GM19328 (cell line): ENCODE data around the gene PTCH1.
A peak's percentile ranks its signal among the peaks of the same experiment; 100 is the strongest.

Experiments
- ATAC-seq: cut with Tn5 transposase; IDR thresholded peaks from one replicate; pipeline ENCODE4 v1.9.1; 2021; ENCODE audit warnings: mild to moderate bottlenecking, moderate library complexity; ENCODE audit not compliant: unreplicated experiment

The PTCH1 gene

DNA sequence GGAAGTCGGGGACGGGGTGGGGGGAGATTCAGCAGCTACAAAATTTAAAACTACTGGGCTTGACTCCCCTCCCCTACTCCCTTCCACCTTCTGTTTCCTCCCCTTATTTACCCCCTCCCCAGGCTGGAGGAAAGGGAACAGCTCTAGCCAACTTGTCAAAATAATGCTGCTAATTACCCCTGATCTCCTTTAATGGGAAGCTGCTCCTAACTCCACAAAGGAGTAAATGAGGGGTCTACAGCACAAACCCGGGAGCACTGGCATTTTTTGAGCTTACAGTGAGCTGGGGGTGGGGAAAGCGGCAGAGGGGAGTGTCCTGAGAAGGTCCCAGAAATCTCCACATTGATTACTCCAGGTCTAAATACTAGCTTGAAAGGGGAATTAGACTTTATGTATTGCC, 3.1 kb downstream of the PTCH1 start:
- no peak for ATAC-seq

DNA sequence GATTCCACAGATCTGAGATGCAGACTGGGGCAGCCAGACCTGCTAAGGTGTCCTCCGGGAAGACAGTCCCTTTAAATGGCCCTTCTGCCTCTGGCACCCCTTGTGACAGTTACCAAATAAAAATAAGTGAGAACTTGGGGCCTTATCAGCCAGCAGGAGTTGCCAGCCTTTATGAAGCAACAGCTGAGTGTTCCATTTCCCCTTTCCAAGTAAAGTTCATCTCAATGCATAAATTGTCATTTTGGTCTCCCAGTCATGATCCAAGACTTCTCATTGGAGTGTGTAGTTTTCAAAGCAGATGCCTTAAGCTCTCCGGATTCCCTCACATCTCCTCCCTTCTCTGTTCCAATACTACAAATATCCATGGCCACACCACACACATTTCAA, 4.1 kb downstream of the PTCH1 start:
- no peak for ATAC-seq

DNA sequence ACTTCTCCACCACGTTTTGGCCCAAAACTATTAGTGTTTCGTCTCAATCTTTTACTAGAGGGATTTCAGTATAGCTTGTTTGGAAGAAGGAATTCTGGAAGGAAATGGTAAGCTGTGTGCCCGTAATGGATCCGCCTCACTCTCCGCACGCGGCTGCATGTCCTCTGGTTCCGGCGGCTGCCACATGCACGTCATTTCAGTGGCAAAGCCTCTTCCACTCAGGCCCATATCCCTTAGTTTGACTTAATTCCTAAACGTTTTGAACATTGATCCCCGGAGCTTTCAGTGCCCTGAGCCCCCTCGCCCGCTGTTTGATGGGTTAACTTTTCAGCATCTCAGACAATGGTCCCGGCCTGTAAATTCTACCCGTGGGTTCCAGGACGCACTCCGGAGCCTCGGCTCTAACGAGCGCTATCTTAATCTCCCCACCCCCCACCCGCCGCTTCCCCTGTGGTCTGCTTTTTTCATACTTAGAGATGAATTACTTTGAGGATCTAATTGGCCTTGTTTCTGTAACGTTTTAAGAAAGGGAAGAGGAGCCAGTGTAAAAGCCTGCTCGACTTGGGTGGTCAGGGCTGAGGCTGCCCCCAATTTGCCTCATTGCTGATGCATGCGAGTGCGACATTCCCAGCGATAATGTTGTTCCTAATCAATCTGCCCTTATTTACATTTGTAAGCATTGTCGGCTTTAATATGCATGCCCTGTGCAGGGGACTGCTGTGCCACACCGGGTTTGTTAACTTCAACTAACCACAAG, 4.6 kb downstream of the PTCH1 start:
- no peak for ATAC-seq

DNA sequence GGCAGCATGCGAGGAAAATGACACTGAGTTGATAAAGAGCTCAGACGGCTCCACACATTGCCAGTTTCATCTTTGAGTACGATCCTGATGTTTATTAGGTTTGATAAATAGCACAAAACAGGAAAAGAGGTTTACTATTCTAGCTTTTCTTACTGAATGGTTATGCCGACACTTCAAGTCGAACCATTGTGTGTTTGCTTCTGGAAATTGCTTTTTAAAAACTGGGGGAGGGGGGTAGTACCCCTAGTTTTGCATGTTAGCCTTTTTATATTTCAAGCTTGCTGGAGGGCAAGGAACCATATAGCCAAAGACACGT, 5.2 kb downstream of the PTCH1 start:
- ATAC-seq = no peak

DNA sequence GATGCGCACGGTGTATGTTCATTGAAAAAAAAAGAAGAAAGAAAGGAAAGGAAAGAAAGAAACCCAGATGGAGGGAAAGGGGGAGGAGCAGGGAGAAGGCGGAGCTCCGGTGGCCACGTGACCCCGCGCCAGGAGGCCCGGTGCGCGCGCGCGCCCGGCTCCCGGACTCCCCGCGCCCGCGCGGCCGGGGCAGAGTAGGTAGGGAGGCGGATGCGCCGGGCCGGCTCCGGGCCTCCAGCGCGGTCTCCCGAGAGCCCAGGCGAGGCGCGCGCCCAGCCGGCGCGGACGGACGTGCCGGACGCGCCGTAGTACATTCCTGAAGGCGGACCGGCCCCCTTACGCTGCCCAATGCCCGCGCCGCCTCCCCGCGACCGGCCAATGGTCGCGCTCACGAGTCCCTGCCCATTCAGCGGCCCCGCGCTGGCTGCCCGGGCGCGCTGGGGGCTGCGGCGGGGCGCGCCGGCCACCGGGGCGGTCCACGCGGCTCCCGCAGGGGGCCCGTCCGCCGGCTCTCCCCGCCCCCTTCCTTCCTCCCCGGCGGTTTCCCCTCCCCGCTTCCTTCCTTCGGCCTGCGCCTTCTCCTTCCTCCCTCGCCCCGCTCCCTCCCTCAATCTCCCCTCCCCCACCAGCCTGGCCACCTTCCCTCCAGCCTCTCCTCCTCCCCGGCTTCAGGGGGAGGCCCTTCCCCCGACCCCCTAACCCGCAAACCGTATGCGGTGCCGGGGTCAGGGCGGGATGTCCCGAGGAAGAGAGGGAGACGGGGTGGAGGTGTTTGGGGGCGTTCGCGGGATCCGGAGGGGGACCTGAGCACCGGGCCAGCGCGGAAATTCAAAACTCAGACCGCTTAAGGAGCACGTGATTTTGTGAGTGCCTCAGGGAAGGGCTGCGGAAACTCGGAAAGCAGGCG, 5.8 kb downstream of the PTCH1 start:
- peak; percentile 36 for ATAC-seq

DNA sequence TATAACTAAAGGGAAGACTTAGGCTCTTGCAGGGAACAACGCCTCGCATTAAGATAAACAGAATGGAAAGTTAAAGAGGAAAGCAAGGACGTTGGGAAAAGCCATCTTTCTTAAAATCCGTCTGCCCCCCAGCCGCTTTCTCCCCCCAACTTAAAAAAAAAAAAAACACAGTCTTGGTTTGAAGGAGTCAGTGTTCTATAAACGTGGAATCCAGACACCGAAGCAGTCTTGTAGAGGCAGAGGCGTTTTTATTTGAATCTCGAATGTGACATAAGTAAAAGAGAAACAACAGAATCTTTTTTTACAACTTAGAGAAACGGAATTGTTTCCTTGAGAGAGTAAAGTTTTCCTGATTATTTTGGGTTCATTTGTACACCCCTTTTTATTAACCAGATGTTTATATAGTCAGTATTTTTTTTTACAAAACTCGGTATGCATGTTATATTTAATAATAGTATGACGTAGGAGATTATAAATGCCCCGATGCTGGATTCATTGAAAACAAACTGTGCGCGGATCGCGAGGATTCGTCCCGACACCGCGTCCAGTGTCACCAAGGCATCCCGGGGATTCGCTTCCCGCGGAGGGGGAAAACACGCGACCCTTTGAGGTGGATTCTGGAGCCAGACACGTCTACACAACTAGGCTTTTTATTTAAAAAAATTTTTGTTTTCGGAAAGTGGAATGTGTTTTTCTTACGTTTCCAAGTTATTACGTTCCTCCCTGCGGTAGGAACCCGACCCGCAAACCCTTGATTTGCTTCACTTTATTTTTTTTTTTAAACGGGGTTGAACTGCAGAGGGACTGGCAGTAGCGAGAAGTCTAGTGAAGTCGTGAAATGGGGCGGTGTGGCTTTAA, 6.7 kb downstream of the PTCH1 start:
- ATAC-seq = no peak

DNA sequence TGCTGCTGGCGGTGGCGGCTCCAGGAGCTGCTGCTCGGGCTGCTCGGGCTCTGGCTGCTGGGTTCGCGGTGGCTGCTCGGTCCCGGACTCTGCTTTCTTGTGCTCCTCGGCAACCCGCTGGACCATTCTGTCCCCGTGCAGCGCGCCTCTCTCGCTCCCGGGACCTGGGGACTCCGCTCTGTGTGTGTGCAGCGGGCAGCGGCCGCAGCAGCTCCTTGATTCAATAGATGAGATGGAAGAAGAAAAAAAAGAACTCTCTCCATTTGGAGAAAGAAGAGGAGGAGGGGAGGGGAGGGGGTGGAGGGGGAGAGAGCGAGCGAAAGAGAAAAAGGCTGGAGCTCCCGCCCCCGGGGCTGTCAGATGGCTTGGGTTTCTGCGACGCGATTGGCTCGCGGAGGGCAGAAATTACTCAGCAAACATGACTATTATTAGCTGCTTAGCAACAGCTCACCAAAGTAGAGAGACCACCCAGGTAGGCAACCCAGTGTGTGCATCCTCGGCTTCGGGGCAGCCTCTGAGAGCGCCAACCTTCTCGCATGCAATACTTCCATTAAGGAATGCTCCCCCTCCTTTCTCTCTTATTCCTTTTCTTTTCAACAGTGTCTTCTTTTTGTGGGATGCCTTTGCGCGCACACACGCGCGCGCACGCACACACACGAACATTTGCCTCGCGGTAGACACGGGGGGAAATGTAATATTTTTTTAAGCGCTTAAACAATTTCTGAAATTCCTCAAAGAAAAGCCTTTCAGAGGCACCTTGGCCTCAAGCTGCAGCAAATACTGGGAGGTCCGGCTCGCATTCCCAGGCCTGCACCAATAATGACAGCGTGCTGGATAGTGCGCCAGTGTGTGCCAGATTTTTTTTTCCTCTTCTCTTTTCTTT, 7.6 kb downstream of the PTCH1 start:
- ATAC-seq = no peak

DNA sequence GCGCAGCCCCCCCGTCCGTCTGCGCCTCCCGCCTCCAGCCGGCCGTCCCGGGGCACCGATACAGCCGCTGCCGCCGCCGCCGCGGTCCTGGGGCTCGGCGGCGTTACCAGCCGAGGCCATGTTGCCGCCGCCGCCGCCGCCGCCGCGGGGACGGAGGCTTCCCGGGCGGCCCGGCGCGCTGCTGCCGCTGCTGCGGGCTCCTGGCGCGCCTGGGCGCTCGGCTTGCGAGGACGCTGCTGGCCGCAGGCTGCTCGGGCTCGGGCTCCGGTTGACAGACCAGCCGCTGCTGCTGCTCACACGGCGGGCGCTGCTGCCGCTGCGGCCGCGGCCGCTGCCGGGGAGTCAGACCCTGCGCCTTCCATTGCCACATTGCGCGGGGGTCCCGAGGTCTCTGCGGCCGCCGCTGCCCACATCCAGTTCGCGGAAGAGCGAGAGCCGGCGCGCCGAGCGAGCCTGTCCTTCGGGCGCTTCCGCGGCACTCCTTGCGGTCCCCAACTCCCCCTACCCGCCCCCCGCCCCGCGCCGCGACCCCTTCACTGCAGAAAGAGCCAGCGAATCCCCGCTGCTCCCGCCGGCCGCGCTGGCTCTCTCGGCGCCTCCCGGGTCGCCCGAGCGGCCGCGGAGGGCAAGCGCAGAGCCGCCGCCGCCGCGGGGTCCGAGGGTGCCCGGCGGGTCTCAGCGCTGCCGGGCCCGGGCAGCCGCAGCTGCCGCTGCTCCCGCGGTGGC, 8.4 kb downstream of the PTCH1 start:
- ATAC-seq = no peak

DNA sequence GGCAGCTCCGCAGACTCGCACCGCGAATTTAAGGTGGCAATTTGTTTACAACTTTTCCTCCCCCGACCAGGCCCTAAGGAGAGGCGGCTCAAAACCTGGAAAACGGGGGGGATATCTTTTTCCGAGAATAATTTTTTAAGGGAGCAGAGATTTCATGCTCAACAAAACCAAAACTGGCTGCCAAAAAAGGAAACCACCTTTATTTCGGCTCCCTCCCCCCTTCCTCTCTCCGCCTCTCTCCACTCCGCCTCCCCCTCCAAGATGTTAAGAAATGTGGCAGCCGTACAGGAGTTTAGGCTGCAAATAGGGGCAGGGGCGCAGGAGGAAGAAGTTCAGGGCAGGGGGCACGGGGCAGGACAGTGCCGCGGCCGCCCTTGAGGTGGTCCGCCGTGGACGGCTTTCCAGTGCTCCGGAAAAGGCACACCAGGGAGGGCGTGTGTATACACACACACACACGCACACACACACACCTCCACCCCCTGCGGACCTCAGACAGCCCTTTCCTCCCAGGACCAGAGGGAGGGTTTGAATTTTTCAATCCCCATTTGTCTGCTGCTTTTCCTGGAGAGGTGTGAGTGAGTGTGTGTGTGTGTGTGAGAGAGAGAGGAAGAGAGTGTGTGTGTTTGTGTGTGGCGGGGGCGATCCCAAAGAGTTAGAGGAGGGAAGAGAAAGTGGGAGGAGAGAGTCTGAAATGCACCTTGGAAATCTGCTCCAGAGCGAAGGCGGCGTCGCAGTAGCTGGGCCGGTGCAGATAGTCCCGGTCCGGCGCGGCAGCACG, 9.1 kb downstream of the PTCH1 start:
- ATAC-seq = no peak

DNA sequence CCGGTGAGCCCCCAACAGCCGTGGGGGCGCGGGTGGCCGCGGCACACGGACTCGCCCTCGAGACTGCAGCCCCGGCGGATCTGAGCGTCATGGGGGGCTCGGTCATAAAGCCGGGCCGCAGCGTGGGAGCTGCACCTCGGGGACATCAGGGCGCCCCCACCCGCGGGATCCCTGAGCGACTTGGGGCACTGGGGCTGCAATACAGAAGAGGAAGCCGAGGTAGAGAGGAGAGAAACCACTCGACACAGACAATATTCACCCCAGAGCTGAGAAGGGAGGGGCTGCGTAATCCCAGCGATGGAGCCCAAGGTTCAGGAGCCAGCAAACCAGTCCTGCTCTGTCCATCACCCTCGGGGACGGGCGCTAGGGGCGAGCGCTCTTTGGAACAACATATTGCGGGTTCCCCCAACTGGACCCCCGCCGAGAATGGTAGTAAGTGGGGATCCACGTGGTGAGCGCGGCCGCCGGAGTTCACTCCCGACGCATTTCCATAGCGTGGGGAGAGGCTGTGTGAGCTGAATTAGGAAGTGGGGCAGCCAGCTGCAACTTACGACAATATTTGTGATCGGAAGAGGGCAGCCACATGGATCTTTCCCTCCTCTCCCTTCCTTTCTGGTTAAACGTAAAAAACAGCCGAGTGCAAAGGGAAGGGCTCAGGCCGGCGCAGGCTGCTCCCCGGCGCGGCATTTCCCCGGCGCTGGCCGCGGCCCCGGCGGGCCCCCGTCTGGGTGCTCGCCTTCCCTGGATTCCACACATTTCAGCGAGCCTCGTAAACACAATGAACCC, 9.9 kb downstream of the PTCH1 start:
- no peak for ATAC-seq

DNA sequence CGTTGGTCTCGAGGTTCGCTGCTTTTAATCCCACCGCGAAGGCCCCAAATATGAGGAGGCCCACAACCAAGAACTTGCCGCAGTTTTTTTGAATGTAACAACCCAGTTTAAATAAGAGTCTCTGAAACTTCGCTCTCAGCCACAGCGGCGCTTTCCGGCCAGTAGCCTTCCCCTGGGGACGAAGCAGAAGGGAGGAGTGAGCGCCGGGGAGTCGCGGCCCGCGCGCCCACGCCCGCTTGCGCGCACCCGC, 10.4 kb downstream of the PTCH1 start:
- ATAC-seq = no peak

DNA sequence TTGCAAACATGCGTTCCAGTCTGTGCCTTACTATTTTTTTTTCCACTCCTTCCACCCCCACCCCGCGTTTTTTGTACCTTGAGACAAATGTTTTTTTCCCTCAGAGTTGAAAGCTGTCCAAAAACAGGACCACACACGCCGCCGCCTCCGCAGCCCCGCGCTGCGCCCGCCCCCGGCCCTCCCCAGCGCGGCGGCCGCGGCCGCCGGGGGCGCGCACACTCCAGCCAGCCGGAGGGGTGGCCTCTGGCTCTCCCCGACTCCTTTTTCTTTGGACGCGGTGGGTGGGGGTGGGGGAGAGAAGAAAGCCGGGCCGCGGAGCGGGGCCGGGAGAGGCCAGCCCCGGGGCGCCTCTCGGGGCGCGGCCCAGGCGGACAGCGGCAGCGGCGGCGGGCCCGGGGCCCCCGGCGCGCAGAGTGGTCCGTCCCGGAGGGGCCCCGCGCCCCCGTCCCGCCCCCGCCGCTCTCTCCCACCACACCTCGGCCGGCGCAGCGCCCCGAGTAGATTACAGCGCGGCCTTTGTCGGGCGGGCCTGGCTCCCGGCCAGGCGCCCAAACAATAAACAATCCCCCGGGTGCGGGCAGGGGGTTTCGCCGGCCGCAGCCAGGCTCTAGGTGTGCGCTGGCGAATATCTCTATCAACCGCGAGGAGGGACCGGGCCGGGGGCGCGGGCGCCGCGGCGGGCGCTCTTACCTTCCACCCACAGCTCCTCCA, 10.9 kb downstream of the PTCH1 start:
- ATAC-seq = no peak

DNA sequence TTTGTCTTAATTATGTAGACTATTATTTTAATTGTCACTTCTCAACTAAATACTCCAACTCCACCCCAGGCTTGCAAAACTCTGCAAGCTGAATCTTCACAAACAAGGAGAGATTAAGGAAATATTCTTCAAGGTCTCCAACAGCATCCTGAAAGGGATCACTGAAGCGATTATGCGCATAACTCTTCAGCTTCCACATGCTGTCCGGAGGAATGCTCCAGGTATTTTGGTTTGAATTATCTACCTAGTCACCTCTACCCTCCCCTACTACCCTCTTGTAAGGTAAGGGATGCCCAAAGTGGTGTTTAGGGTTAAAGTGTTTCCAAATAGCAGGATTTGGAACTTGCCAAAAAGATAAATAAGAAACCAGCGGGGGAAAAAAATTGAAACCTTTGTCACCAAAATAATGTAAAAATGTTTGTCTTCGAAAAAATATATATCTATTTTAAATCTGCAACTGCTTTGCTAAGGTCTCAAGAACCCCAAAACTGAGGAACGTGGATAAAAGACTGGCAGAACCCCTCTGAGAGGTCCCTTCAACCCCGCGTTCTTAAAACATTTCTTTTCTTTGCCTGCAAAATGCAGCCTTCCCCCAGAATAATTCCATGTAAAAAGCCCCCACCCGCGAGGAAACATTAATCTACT, 11.6 kb downstream of the PTCH1 start:
- ATAC-seq = no peak

DNA sequence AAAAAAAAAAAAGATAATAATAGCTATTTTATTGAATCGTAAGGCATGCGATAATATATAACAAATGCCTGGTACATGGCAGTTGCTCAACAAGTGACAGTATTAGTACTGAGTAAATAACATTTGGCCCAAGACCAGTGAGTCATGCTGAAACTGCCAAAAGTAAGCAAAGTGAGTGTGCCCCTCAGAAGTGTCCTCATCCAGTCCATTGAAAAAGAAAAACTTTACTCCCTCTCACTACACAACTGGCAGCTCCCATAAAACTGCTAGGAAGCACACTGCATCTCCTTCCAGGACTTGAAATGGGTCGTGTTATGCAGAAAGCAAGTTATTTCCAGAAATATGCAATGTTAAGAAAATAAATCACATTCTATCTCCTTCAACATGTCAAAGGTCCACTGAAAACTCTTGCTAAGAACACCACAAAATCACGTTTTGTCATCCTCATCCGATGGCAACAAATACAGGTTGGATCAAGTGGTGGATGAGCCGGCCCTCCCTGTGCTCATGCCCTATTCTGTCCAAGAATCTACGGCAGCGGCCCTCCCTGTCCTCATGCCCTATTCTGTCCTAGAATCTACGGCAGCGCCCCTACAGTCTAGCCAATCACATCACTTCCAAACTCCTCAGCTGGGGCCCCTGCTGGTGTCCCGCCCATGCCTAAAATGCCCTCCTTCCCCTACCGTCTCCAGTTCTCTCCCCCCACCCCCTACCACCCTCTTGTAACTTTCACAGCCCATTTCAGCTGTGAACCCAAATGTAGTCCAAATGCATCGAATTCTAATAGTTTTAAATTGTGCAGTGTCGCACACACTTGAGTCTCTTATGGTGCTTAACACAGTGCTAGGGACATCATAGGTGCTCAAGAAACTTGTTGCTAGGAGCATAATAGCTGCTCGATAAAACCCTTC, 12.5 kb downstream of the PTCH1 start:
- no peak for ATAC-seq

DNA sequence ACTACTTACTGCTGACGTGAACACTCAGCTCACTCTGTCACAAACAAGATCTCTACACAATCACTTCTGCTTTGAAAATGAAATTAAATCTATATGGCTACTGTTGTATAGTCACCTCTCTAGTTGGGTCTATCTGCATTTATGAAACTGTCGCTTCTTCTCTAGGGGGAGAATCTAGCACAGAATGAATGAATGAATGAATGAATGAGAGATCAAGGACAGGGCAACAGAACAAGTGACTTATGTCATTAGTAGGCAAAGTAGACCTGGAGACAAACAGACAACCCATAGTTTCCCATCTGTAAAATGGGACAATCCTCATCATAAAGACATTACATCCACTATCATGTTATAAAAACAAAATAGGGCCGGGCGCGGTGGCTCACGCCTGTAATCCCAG, 13.4 kb downstream of the PTCH1 start:
- ATAC-seq = no peak

DNA sequence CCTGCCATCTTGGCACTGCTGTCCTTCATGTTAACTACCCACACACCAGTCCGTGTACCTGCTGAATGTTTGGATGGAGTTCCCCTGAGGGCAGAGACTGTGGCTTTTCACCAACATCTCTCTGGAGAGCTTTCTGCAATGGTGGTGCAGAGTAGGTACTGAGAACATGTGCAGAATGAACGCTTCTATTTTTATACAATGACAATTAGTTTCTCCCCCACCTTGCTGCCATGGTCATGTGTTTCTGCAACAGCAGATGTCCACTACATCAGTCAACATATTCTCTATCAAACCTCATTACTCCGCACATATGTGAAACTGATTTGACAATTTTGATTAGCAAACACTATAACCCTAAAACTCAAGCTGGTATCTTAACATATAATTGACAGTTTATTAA, 14.5 kb downstream of the PTCH1 start:
- ATAC-seq = no peak
